TTC549 (cell line): ENCODE measurements around the gene GGT5.
"Not testable (repeated sequence)": the region's sequence is repeated elsewhere in the genome, so short reads cannot be mapped to it uniquely, and the experiment has no call there.

ENCODE experiments used
- FAIRE-seq: peaks from 2 replicates; lab custom pipeline; 2012; peaks lifted over from hg19 to GRCh38; lab: Jason Lieb, UNC

Gene GGT5

DNA sequence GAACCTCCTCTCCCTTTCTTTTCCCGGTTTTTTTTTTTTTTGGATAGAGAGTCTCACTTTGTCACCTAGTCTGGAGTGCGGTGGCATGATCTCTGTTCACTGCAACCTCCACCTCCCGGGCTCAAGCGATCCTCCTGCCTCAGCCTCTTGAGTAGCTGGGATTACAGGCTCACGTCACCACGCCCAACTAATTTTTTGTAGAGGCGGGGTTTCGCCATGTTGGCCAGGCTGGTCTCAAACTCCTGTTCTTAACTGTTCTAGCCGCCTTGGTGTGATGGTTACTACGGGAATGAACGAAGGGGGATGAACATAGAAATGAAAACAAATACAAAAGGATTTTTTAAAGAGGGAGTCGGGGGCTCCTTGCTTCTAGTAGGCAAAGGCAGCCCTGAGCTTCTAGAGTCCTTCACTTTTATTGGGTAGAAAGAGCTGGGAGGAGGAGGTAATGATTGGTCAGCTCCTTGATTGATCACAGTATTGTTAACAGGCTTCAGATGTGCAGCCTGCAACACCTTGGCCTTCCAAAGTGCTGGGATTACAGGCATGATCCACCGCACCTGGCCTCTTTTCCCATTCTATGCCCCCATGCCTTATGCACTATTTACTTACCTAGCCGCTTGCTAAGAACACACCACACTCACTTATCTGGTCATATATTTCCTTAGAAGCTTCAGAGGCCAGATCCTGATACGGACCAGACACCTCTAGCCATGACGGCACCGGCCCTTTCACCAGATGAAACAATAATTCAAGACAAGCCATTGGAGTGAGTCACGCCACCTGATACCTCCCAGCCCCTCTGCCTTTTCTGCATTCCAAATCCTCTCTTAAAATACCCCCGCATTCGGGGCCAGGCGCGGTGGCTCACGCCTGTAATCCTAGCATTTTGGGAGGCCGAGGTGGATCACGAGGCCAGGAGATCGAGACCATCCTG lies 42.9 kb downstream of the GGT5 start:
- no peak for FAIRE-seq

DNA sequence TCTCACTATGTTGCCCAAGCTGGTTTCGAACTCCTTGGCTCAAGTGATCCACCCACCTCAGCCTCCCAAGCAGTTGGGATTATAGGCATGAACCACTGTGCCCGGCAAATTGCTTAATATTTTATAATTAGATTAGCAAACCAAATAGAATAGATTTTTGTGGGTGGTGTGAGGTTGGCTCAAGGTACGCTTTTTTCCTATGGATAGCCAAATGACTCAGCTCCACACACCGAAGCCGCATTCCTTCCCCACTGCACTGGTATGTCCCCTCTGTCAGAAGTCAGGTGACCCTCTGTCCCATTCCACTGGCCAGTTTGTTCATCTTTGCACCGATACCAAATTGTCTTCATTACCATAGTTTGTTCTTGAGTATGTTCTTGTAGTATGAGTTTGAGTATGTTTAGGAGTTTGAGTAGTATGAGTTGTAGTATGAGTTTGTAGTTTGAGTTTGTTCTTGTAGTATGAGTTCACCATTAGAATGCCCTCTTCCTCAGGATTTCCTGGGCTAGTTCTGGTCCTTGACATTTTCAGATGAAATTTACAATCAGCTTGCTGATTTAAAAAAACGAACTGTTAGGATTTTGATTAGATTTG lies 44.2 kb downstream of the GGT5 start:
- FAIRE-seq, result no peak

DNA sequence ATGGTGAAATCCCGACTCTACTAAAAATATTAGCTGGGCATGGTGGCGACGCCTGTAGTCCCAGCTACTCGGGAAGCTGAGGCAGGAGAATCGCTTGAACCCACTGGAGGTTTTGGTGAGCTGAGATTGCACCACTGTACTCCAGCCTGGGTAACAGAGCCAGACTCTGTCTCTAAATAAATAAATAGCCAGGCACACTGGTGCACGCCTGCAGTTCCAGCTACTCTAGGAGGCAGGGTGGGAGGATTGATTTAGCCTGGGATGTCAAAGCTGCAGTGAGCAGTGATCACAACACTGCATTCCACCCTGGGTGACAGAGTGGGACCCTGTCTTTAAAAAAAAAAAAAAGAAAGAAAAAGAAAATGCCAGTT lies 46.2 kb downstream of the GGT5 start:
- FAIRE-seq, result no peak

DNA sequence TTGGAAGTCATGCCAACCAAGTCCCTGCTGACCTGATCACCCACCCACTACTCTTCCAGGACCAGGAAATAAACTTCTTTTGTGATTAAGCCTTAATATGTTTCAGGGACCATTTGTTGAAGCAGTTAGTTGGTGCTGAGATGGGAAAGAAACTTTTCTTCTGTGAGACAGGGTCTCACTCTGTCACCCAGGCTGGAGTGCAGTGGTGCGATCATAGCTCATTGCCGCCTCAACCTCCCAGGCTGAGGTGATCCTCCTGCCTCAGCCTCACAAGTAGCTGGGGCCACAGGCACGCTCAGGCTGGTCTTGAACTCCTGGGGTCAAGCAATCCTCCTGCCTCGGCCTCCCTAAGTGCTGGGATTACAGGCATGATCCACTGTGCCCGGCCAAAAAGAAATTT lies 53.0 kb downstream of the GGT5 start:
- no peak for FAIRE-seq

DNA sequence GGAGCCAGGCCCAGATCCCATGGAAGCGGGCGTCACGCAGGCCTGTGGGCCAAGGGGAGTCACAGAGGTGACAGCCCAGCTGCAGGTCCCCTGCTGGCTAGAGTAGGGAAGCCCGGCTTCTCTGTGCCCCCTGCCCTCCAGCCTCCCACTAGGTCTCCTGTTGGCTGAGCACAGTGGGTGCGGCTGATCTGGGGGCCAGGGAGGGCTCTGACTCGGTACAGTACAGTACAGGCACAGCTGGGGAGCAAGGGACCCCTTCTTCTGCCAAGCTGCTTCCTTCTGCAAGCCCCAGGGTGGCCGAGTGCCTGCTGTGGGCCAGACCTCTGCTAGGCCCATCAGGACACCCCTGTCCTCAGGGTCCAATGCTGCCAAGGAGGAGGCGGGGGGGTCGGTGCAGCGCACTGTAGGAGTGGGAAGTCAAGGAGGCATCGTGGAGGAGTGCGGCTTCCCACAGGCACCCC lies 53.5 kb downstream of the GGT5 start:
- no peak for FAIRE-seq

DNA sequence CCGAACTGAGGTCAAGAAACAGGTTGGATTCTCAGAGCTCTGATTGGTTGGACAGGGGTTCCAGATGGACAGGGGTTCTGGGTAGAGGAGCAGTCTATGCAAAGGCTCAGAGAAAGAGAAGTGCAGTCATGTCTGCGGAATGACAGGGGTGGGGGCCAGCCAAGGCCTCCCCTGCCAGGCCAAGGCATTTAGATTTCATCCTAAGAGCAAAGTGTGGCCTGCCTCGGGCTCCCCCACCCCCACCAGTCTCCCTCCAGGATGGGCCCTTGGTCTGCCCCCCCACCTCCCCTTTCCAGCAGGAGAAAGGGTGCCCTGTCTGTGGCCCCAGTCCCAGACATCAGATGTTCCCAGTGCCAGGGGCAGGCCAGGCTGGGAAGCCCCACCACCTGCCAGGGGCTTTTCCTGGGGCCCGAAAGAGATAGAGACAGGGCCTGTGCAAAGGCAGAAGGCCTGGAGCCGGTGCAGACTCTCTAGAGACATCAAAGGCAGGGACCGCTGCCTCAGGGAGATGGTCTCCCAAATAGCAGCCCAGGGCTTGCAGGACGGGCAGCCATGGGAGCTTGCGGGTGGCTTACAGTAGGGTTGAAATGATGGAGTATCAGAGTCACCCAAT lies 54.2 kb downstream of the GGT5 start:
- no peak for FAIRE-seq

DNA sequence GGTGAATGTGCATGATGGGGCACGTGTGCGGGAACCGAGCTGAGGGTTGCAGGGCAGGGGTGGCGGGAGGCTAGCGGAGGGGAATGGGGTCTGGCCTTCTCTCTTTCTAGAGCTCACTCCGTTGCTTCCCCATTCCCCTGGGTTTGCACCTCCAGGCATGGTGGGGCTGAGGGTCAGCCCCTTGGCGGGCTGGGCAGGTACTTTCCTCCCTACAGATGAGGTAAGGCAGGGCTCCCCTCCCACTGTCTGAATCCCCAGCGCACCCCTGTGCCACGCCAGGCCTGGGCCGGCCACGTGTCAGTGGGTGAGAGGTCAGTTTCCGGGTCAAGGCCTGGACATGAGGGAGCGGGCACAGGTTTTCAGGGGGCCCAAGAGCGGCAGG lies 54.7 kb downstream of the GGT5 start:
- FAIRE-seq, result no peak

DNA sequence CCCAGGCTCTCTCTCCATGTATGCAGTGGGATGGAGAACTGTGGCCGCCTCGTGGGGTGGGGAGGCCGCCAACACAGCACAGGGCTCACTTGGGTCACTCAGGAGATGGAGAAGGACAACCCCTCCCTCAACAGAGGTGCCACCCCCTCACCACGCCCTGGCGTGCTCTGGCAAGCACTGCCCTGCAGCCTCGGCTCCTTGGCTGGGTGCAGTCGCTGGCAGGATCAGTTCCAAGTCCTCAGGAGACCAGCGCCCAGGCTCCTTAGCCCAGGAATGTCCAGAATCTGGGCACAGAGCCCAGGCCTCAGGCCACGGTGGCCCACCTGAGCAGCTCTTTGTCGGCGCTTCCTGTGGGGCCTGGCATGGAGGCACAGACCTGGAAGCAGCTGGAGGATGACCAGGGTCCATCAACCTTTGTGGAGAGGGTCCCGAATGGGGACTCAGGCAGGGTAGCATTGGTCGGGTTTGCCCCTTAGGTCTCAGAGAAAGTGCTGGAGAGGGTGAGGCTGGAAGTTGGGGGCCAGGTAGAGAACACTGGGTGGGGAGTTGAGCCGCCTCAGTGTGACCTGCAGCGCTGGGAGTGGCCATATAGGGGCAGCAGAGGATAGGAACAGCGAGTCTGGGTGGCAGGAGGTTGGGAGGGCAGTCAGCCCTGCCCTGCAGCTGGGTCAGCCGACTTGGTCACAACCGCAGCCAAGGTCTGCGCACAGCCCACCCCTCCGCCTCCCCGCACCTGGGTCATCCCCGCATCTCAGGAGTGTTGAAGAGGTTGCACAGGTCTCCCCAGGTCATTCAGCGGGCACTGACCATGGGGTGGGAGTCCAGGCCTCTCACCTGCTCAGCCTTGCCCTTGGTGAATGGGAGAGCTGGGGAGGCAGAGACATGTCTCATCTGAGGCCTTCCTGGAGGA lies 55.4 kb downstream of the GGT5 start:
- FAIRE-seq, result no peak

DNA sequence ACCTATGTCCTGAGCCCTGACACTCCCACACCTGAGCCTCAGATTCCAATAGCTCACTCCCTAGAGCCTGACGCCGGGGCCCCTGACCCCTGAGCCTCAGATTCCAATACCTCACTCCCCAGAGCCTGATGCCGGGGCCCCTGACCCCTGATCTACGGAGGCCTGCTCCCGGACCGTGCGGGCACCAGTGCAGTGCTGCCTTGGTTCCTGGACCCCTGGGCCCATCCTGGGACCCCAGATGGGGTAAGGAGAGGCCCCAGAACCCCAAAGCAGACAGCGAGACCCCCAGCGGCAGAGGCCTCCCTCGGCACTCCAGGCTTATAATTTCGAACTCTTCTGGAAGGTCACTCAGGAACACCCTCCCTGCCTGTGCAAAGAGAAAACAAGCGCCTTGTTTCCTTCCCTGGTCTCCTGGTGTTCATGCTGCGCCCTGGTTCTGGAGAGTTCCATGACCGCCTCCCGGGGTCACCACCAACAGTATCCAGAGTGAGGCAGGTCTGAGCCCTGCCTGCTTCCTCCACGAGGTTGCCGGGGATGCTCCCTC lies 56.1 kb downstream of the GGT5 start:
- FAIRE-seq, result no peak

DNA sequence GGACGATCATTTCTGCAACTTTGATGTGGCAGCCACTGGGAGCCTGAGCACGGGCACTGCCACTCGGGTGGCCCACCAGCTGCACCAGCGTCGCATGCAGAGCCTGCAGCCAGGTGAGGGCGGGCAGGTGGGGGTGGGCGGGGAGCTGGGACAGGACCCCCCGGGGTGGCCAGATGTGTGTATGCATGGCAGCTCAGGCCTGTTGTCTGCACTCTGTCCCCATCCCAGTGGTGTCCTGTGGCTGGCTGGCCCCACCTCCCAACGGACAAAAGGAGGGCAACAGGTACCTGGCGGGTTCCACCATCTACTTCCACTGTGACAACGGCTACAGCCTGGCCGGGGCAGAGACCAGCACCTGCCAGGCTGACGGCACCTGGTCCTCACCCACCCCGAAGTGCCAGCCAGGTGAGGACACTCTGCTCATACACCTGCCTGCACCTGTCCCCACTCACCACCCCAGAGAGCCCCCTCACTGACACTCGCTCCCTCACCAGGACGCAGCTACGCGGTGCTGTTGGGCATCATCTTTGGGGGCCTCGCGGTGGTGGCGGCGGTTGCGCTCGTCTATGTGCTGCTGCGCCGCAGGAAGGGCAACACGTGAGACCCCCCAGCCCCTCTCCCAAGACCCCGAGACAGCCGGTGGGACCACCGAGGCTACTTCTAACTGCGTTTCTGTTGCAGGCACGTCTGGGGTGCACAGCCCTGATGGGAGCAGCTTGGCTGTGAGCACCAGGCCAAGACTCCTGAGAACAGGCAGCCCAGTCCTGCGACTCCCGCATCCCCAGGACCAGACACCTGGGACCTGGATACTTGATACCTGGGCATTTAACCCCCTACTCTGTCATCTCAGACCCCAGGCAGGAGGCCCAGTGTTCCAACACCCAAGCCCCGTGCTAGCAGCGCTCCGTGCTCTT lies 56.9 kb downstream of the GGT5 start:
- no peak for FAIRE-seq

DNA sequence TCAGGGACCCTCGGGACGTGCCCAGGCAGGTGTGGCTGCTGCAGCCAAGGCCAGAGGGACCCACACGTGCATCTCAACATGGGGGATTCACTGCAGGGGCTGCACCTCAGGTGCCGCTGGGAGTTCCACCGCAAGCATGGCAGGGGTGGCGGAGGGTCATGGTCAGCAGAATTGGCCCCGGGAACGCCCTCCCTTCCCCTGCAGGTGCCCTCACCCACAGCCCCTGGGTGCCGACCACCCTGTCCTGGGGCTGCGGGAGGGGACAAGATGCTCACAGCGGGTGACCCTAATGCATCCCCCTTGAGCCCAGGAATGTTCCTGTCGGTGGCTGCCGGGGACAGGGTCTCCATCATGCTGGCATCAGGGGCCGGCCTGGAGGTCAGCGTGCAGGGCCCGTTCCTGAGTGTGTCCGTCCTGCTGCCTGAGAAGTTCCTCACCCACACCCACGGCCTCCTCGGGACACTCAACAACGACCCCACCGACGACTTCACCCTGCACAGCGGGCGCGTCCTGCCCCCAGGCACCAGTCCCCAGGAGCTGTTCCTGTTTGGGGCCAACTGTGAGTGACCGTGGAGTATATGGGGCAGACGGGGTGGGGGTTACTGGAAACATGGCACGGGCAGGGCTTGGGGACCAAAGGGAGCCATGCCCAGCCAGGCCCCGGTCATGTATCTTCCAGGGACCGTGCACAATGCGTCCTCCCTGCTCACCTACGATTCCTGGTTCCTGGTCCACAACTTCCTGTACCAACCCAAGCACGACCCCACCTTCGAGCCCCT lies 57.8 kb downstream of the GGT5 start:
- no peak for FAIRE-seq

DNA sequence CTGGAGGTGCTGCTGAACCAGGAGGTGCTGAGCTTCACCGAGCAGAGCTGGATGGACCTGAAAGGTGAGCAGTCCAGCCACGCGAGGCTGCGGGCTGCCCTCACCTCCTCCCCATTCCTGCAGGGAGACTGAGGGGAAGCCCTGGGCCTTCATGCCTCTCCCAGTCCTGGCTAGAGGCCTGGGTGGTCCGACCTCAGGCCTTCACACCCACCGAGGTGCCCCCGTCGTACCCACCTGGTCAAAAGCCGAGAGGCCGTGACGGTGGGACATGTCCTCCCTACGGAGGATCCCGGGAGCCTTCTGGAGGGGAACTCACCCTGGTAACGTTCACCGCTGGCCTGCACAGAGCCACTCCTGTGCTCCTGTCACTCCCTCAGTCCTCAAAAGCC lies 58.5 kb downstream of the GGT5 start:
- no peak for FAIRE-seq

DNA sequence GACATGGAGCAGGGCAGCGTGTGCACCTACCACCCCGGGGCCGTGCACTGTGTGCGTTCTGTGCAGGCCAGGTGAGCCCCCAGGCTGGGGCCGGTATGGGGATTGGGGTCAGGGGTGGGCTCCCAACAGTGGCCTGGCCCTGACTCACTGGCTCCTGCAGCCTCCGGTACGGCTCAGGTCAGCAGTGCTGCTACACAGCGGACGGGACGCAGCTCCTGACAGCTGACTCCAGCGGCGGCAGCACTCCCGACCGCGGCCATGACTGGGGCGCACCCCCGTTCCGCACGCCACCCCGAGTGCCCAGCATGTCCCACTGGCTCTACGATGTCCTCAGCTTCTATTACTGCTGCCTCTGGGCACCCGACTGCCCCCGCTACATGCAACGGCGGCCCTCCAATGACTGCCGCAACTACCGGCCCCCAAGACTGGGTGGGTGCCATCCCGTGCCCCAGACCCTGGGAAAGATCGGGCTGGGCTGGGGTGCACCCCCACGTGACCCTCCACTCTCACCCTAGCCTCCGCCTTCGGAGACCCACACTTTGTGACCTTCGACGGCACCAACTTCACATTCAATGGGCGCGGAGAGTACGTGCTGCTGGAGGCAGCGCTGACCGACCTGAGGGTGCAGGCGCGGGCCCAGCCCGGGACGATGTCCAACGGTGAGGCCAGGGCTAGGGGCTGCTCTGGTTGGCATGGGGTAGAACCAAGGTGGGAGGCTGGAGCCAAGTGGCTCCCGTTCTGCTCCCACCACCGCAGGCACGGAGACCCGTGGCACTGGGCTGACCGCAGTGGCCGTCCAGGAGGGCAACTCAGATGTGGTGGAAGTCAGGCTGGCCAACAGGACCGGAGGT lies 59.2 kb downstream of the GGT5 start:
- FAIRE-seq, result no peak

DNA sequence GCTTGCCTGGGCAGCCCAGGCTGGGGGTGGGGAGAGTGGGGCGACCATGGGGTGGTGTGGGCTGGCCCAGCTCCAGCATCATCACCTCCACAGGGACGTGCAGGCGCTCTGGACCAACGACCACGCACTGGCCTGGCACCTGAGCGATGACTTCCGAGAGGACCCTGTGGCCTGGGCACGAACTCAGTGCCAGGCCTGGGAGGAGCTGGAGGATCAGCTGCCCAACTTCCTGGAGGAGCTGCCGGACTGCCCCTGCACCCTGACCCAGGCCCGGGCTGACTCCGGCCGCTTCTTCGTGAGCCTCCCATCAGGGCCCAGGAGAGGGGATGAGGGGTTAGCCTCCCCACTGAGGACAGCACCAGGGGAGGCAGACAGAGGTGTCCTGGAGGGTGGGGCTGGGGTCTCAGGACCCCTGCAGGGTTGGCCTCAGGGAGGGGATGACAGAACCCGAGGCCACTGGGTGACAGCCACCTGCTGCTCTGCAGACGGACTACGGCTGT lies 59.8 kb downstream of the GGT5 start:
- FAIRE-seq, result no peak

DNA sequence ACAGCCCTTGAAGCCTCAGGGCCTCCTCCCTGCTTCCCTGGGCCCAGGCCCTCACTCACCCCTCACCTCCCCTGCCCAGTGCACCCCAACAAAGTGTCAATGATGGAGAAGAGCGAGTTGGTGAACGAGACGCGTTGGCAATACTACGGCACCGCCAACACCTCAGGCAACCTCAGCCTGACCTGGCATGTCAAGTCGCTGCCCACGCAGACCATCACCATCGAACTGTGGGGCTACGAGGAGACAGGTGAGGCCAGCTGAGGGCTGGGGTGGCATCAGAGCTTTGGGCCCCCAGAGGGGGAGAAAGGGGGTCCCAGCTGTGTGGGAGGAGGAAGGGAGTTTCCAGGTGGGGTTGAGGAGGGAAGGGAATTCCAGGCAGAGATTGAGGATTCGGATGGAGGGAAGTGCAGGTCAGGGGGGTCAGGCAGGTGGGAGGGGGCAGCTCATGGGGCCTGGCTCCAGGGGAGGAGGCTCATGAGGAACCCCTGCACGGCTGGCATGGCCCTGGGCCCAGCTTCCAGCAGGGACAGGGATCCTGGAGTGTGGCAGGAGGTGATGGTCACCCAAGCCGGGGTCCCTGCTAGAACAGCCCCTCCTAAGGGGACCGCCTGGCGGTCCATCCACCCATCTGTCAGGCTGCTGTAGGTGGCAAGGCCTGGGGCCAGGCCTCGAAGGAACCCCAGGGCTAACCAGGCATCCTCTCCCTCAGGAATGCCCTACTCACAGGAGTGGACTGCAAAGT lies 60.7 kb downstream of the GGT5 start:
- no peak for FAIRE-seq

DNA sequence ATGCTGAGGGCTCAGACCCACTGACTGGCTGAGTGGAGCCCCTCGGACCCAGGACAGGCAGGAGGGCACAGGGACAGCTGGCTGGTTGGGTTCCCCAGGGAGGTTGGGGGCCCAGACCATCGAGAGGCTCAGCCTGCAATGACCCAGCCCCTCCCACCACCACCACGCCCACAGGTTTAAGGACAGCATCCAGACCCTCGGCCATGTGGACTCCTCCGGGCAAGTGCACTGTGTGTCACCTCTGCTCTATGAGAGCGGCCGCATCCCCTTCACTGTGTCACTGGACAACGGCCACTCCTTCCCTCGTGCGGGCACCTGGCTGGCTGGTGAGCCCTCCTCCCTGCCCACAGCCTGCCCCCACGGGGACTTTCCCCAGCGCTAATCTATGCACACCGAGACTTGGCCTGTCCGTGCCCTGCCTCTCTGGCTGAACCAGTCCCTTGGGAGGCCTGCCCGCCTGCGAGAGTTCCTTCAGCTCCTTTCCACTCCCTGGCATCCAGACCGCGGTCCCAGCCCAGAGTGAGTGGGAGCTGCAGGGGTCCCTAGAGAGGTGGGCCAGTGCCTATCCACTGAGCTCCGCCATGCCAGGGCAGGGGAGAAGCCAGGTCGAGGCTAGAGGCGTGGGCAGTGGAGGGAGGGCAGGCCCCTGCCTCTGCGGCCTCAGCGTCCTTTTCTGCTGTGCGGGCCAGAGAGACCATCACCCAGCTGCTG lies 61.4 kb downstream of the GGT5 start:
- FAIRE-seq, result no peak

DNA sequence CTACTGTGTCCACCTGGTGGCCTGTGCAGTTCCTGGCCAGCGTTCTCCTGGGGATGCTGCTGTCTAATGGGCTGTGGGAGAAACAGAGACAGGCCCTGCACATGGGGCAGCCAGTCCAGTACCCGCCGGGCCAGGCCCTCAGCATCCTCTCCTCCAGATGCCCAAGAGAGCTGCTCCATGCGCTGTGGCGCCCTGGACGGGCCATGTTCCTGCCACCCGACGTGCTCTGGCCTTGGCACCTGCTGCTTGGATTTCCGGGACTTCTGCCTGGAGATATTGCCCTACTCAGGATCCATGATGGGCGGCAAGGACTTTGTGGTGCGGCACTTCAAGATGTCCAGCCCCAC lies 62.0 kb downstream of the GGT5 start:
- not testable (repeated sequence) for FAIRE-seq
